Liver (tissue), 9 donors: ENCODE results near the gene CIDEB. TPM values are rescaled to one million over a fixed set of nuclear protein-coding genes. Genes with fewer than 3 reads are reported as not detected.

ENCODE experiments used
- DNase-seq: peaks from one replicate; pipeline ENCODE4 v3.0.0-alpha.2; 2017; ENCODE audit warnings: low spot score
- H3K27ac ChIP-seq, 2 donors: one replicate each; pipeline ENCODE4 v1.7.0; 2013; ENCODE audit warnings: inconsistent platforms in 2 of 2, low read length in 2 of 2, control low read depth in 1 of 2, low read depth in 1 of 2, mild to moderate bottlenecking in 1 of 2
- H3K27me3 ChIP-seq, 4 donors: one replicate each; pipeline versions ENCODE4 v1.6.1 to v1.7.0; 2013; ENCODE audit warnings: low read length in 3 of 4, inconsistent platforms in 1 of 4, mild to moderate bottlenecking in 1 of 4, moderate library complexity in 1 of 4; ENCODE audit not compliant: control insufficient read depth in 4 of 4, insufficient read depth in 4 of 4
- H3K36me3 ChIP-seq, 4 donors: one replicate each; pipeline versions ENCODE4 v1.6.1 to v1.7.0; 2013; ENCODE audit warnings: low read length in 3 of 4, mild to moderate bottlenecking in 3 of 4, low read depth in 1 of 4, moderate library complexity in 1 of 4; ENCODE audit not compliant: control insufficient read depth in 4 of 4, insufficient read depth in 3 of 4
- H3K4me1 ChIP-seq, 4 donors: one replicate each; pipeline versions ENCODE4 v1.6.1 to v1.7.0; 2013; ENCODE audit warnings: low read length in 3 of 4, mild to moderate bottlenecking in 3 of 4, moderate library complexity in 1 of 4; ENCODE audit not compliant: control insufficient read depth in 4 of 4, insufficient read depth in 4 of 4
- H3K4me3 ChIP-seq, 3 donors: one replicate each; pipeline versions ENCODE4 v1.6.1 to v1.7.0; 2013; ENCODE audit warnings: low read length in 3 of 3, control low read depth in 1 of 3, low read depth in 1 of 3, mild to moderate bottlenecking in 1 of 3
- H3K9ac ChIP-seq, 2 donors: one replicate each; pipeline ENCODE4 v1.7.0; 2013; ENCODE audit warnings: low read length in 2 of 2, mild to moderate bottlenecking in 2 of 2, moderate library complexity in 2 of 2, control low read depth in 1 of 2, low read depth in 1 of 2
- H3K9me3 ChIP-seq, 4 donors: one replicate each; pipeline versions ENCODE4 v1.6.1 to v1.7.0; 2013; ENCODE audit warnings: low read length in 3 of 4; ENCODE audit not compliant: control insufficient read depth in 4 of 4
- ATF3 ChIP-seq: IDR thresholded peaks from 2 replicates; pipeline ENCODE4 v1.6.1; 2016; ENCODE audit warnings: antibody characterized with exemption
- CTCF ChIP-seq: fragments of 150-350 bp; IDR thresholded peaks from 2 replicates; pipeline ENCODE4 v1.5.1; 2017; ENCODE audit warnings: improper control_type of control experiment, low read depth, low read length; ENCODE audit not compliant: missing input control
- EGR1 ChIP-seq, 2 donors: IDR thresholded peaks; 2 replicates each; pipeline ENCODE4 v1.6.1; 2016 to 2018; ENCODE audit warnings: antibody characterized with exemption in 2 of 2, low read depth in 2 of 2
- FOXA1 ChIP-seq: IDR thresholded peaks from 2 replicates; pipeline ENCODE4 v1.6.1; 2016; ENCODE audit warnings: antibody characterized with exemption
- FOXA2 ChIP-seq: IDR thresholded peaks from 2 replicates; pipeline ENCODE4 v1.6.1; 2016; ENCODE audit warnings: antibody characterized with exemption
- GABPA ChIP-seq, 2 donors: IDR thresholded peaks in 1 of 2; conservative IDR thresholded peaks in 1 of 2; 2 replicates each; pipeline ENCODE4 v1.6.1; 2016; ENCODE audit warnings: antibody characterized with exemption in 2 of 2, mild to moderate bottlenecking in 1 of 2, moderate library complexity in 1 of 2
- HNF4A ChIP-seq, 2 donors: conservative IDR thresholded peaks; 2 replicates each; pipeline ENCODE4 v1.6.1; 2016; ENCODE audit warnings: antibody characterized with exemption in 2 of 2, mild to moderate bottlenecking in 2 of 2
- HNF4G ChIP-seq: IDR thresholded peaks from 2 replicates; pipeline ENCODE4 v1.6.1; 2016; ENCODE audit warnings: antibody characterized with exemption
- JUND ChIP-seq, 2 donors: IDR thresholded peaks; 2 replicates each; pipeline ENCODE4 v1.6.1; 2016; ENCODE audit warnings: antibody characterized with exemption in 2 of 2
- MAX ChIP-seq: IDR thresholded peaks from 2 replicates; pipeline ENCODE4 v1.6.1; 2016; ENCODE audit warnings: antibody characterized with exemption
- NR2F2 ChIP-seq: IDR thresholded peaks from 2 replicates; pipeline ENCODE4 v1.6.1; 2016; ENCODE audit warnings: antibody characterized with exemption
- RAD21 ChIP-seq, 2 donors: IDR thresholded peaks; 2 replicates each; pipeline ENCODE4 v1.6.1; 2016; ENCODE audit warnings: antibody characterized with exemption in 2 of 2, mild to moderate bottlenecking in 2 of 2
- REST ChIP-seq: IDR thresholded peaks from 2 replicates; pipeline ENCODE4 v1.6.1; 2016; ENCODE audit warnings: antibody characterized with exemption, mild to moderate bottlenecking
- RXRA ChIP-seq, 2 donors: IDR thresholded peaks; 2 replicates each; pipeline ENCODE4 v1.6.1; 2017 to 2018; ENCODE audit warnings: antibody characterized with exemption in 2 of 2, mild to moderate bottlenecking in 1 of 2
- SP1 ChIP-seq: IDR thresholded peaks from 2 replicates; pipeline ENCODE4 v1.6.1; 2018; ENCODE audit warnings: antibody characterized with exemption, mild to moderate bottlenecking
- TAF1 ChIP-seq: conservative IDR thresholded peaks from 2 replicates; pipeline ENCODE4 v1.6.1; 2016; ENCODE audit warnings: antibody characterized with exemption, mild to moderate bottlenecking
- YY1 ChIP-seq: IDR thresholded peaks from 2 replicates; pipeline ENCODE4 v1.6.1; 2016; ENCODE audit warnings: antibody characterized with exemption, mild to moderate bottlenecking
- ZBTB33 ChIP-seq: IDR thresholded peaks from 2 replicates; pipeline ENCODE4 v1.6.1; 2016; ENCODE audit warnings: antibody characterized with exemption
- WGBS: extraction: QIAGEN DNeasy Blood & Tissue Kit; methylation state at CpG from one replicate; pipeline ENCODE4 v1.1.7; 2013; 5-methylcytosine and 5-hydroxymethylcytosine counted together
- polyA plus RNA-seq, 2 donors: library from polyadenylated mRNA; stranded (reverse) in 1 of 2; unstranded in 1 of 2; fragments of 200-250 nt in 1 of 2; fragments of >200 nt in 1 of 2; fragmentation: Nextera tagmentation in 1 of 2; extraction: Ambion mirVana in 1 of 2; gene quantifications; one replicate each; pipeline versions ENCODE4 v1.2.1 to v1.2.3, GENCODE V29; 2013 to 2015
- total RNA-seq, 2 donors: library from RNA; depleted of rRNA; stranded (reverse); fragments of >200 nt; gene quantifications; one replicate each; pipeline ENCODE4 v1.2.3, GENCODE V29; 2014
- donor health status: healthy.
- donor health status: healthy.
- donor health status: healthy.
- donor health status: healthy.
- donor health status: healthy.

Gene CIDEB
- total and polyA plus RNA-seq, 4 donors = 32.1 to 312 (median 159) TPM

GRCh38 chr14:24269910-24270536, 37.8 kb downstream of the CIDEB start:
- Histone ChIP-seq H3K4me3 (no peak overlapping the region), H3K27ac (no peak overlapping the region), H3K27me3 (no peaks in the 10 kb centered on the region), H3K36me3 (peaks cover 0 to 38% (median 10%) of the 10 kb centered on the region in 4 donors), H3K9ac (no peak overlapping the region), H3K9me3 (no peaks in the 10 kb centered on the region), H3K4me1 (peaks cover 1 to 19% (median 4%) of the 10 kb centered on the region in 4 donors)
- no peak for TF ChIP-seq GABPA (IDR thresholded peaks at IDR 0.05 in 1 of 2, conservative IDR thresholded peaks at IDR 0.05 in 1 of 2)
- TF ChIP-seq EGR1 (IDR thresholded peaks at IDR 0.05; ENCODE audit: low read depth in 2 of 2) = no peak
- TF ChIP-seq REST = no peak
- WGBS = 95% methylated on average over 14 of the region's 14 CpGs
- no peak for DNase-seq

- no peak for DNase-seq
- Histone ChIP-seq H3K4me1 (peaks cover 1 to 19% (median 4%) of the 10 kb centered on the region in 4 donors), H3K9ac (no peak overlapping the region), H3K9me3 (no peaks in the 10 kb centered on the region), H3K36me3 (peaks cover 0 to 38% (median 10%) of the 10 kb centered on the region in 4 donors), H3K4me3 (no peak overlapping the region), H3K27ac (no peak overlapping the region), H3K27me3 (no peaks in the 10 kb centered on the region)
- WGBS = 95% methylated on average over 8 of the region's 8 CpGs
- TF ChIP-seq ATF3 (no peak), REST (no peak), RAD21 (IDR thresholded peaks at IDR 0.05) (no peak), FOXA1 (no peak), HNF4A (conservative IDR thresholded peaks at IDR 0.05) (no peak), TAF1 (no peak), NR2F2 (no peak), MAX (no peak), EGR1 (IDR thresholded peaks at IDR 0.05; ENCODE audit: low read depth in 2 of 2) (no peak), FOXA2 (no peak), YY1 (no peak), RXRA (IDR thresholded peaks at IDR 0.05) (no peak), GABPA (IDR thresholded peaks at IDR 0.05 in 1 of 2, conservative IDR thresholded peaks at IDR 0.05 in 1 of 2) (no peak), SP1 (no peak), ZBTB33 (no peak), CTCF (no peak), JUND (IDR thresholded peaks at IDR 0.05) (no peak), HNF4G (no peak)
Observed at GRCh38 chr14:24269368-24269767, 38.4 kb downstream of the CIDEB start.
